ENCODE data around the gene CLIP2. TPM values are rescaled to one million over a fixed set of nuclear protein-coding genes. Genes with fewer than 3 reads are reported as not detected.
A peak's percentile ranks its signal among the peaks of the same experiment; 100 is the strongest.

Gene CLIP2
- total RNA-seq, 1 experiment from 2014 or later = 37.9 TPM

DNA sequence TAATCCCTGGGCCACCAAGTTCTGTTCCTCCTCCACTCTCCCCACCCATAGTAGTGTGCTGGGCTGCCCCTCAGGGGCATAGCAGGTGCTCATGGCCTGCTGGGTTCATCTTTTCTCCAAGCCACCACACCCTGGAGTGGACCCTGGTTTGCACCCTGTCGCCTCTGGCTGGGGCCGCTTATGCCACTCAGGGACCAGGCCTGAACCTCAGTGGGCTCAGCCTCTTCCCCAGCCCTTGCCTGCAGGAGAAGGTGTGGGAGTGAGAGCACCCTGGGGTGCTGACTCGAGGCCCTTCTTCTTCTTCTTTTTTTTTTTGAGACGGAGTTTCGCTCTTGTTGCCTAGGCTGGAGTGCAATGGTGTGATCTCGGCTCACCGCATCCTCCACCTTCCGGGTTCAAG, 10.2 kb downstream of the CLIP2 start:
- H3K27me3 ChIP-seq (ENCODE audit: insufficient read depth, low read depth) = no peaks in the 10 kb centered on the region
- H3K79me2 ChIP-seq (ENCODE audit: low read depth) = no peaks in the 10 kb centered on the region
- H2AFZ ChIP-seq = no peak overlapping the region
- peaks cover 11% of the 10 kb centered on the region for H3K4me1 ChIP-seq (replicated peaks; ENCODE audit: insufficient read depth)
- H3K4me2 ChIP-seq = no peak overlapping the region
- ChIA-PET CTCF (no interaction called here), POLR2A (ENCODE audit: unreplicated experiment) (no interaction called here)
- no peak for DNase-seq
- no peaks in the 10 kb centered on the region for H4K20me1 ChIP-seq (ENCODE audit: insufficient read depth)
- H3K4me3 ChIP-seq = no peak overlapping the region
- H3F3A ChIP-seq (ENCODE audit: insufficient read depth, low read depth) = peaks cover 7% of the 10 kb centered on the region; the same call in 1 of the 2 replicates
- H3K36me3 ChIP-seq (ENCODE audit: low read depth) = no peaks in the 10 kb centered on the region
- H3K9me2 ChIP-seq (ENCODE audit: insufficient read depth) = no peaks in the 10 kb centered on the region
- H3K27ac ChIP-seq = no peak overlapping the region
- intact Hi-C loops (cut with micrococcal nuclease; ENCODE audit: unreplicated experiment) = no loop called here
- TF ChIP-seq, protein P1, sequence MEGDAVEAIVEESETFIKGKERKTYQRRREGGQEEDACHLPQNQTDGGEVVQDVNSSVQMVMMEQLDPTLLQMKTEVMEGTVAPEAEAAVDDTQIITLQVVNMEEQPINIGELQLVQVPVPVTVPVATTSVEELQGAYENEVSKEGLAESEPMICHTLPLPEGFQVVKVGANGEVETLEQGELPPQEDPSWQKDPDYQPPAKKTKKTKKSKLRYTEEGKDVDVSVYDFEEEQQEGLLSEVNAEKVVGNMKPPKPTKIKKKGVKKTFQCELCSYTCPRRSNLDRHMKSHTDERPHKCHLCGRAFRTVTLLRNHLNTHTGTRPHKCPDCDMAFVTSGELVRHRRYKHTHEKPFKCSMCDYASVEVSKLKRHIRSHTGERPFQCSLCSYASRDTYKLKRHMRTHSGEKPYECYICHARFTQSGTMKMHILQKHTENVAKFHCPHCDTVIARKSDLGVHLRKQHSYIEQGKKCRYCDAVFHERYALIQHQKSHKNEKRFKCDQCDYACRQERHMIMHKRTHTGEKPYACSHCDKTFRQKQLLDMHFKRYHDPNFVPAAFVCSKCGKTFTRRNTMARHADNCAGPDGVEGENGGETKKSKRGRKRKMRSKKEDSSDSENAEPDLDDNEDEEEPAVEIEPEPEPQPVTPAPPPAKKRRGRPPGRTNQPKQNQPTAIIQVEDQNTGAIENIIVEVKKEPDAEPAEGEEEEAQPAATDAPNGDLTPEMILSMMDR (conservative IDR thresholded peaks at IDR 0.05) = no peak
- TF ChIP-seq EZH2 (IDR thresholded peaks at IDR 0.05; ENCODE audit: low read depth) = no peak
- H3K9me3 ChIP-seq (ENCODE audit: insufficient read depth, low read depth) = no peaks in the 10 kb centered on the region
- BruUV-seq (replicated peaks) = no TSS peak

DNA sequence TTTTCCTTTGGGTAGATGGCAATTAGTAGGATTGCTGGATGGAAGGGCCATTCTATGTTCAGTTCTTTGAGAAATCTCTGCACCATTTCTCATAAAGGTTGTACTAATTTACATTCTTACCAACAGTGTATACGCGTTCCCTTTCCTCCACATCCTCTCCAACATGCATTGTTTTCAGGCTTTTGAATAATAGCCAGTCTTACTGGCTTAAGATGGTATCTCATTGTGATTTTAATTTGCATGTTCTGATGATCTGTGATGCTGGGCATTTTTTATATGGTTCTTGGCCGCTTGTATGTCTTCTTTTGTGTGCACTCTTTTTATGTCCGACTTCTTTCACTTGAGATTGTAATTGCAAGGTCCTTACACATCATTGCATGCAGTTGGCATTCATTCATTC, 11.7 kb downstream of the CLIP2 start:
- BruUV-seq (replicated peaks) = no TSS peak
- intact Hi-C loops (cut with micrococcal nuclease; ENCODE audit: unreplicated experiment) = no loop called here
- no peak for DNase-seq
- no peak for TF ChIP-seq EZH2 (IDR thresholded peaks at IDR 0.05; ENCODE audit: low read depth)
- TF ChIP-seq, protein P1 (conservative IDR thresholded peaks at IDR 0.05) = no peak
- H3K27me3 ChIP-seq (ENCODE audit: insufficient read depth, low read depth) = no peaks in the 10 kb centered on the region
- no peak overlapping the region for H3K4me3 ChIP-seq
- peaks cover 11% of the 10 kb centered on the region for H3K4me1 ChIP-seq (replicated peaks; ENCODE audit: insufficient read depth)
- H3K79me2 ChIP-seq (ENCODE audit: low read depth) = no peaks in the 10 kb centered on the region
- H3K9me2 ChIP-seq (ENCODE audit: insufficient read depth) = no peaks in the 10 kb centered on the region
- POLR2A ChIA-PET (ENCODE audit: unreplicated experiment) = no interaction called here
- H3K4me2 ChIP-seq = no peak overlapping the region
- no peak overlapping the region for H2AFZ ChIP-seq
- H3F3A ChIP-seq (ENCODE audit: insufficient read depth, low read depth) = peaks cover 7% of the 10 kb centered on the region; the same call in 1 of the 2 replicates
- no peaks in the 10 kb centered on the region for H4K20me1 ChIP-seq (ENCODE audit: insufficient read depth)
- no peaks in the 10 kb centered on the region for H3K36me3 ChIP-seq (ENCODE audit: low read depth)
- CTCF ChIA-PET = no interaction called here
- no peaks in the 10 kb centered on the region for H3K9me3 ChIP-seq (ENCODE audit: insufficient read depth, low read depth)
- H3K27ac ChIP-seq = no peak overlapping the region

DNA sequence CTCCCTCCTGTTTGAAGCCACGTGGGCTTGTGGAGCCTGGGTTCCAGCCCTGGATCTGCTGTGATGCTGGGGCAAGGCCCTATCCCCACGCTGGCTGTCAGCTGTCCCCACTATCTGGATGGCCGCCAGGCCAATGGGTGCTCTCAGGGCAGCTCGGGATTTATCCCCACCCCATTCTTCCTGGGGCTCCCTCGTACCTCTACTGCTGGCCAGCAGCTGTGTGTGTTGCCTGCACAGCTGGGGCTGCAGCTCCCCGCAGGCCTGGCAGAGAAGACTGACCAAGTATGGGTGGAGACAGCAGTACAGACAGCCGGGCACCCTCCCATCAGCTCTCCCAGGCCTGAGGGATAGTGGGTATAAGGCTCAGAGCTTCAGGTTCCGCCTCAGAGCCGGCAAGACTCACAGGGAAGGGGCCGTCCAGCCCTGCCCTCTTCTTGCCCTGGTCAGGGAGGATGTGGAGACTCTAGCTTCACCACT, 13.6 kb downstream of the CLIP2 start:
- Histone ChIP-seq H3K79me2 (ENCODE audit: low read depth) (no peaks in the 10 kb centered on the region), H3K4me1 (replicated peaks; ENCODE audit: insufficient read depth) (peaks cover 17% of the 10 kb centered on the region), H3K27me3 (ENCODE audit: insufficient read depth, low read depth) (no peaks in the 10 kb centered on the region), H3K9me3 (ENCODE audit: insufficient read depth, low read depth) (no peaks in the 10 kb centered on the region), H3K4me2 (peak overlapping the region; percentile 41), H4K20me1 (ENCODE audit: insufficient read depth) (no peaks in the 10 kb centered on the region), H3K36me3 (ENCODE audit: low read depth) (no peaks in the 10 kb centered on the region), H2AFZ (no peak overlapping the region), H3F3A (ENCODE audit: insufficient read depth, low read depth) (peaks cover 13% of the 10 kb centered on the region; the same call in 1 of the 2 replicates), H3K27ac (no peak overlapping the region), H3K9me2 (ENCODE audit: insufficient read depth) (no peaks in the 10 kb centered on the region), H3K4me3 (no peak overlapping the region)
- ChIA-PET CTCF (interaction anchor here (0.6 to 0.9 kb wide), 2 partner anchors 85 to 97 kb away, joined by 4 to 5 read pairs; no protein-coding TSS in a partner anchor), POLR2A (ENCODE audit: unreplicated experiment) (interaction anchor here (0.6 kb wide), 3 partner anchors 42 to 60 kb away, joined by 3 to 4 read pairs (median 4); no protein-coding TSS in a partner anchor)
- TF ChIP-seq, protein P1 (conservative IDR thresholded peaks at IDR 0.05) = no peak
- no peak for TF ChIP-seq EZH2 (IDR thresholded peaks at IDR 0.05; ENCODE audit: low read depth)
- intact Hi-C loops (cut with micrococcal nuclease; ENCODE audit: unreplicated experiment) = no loop called here
- DNase-seq = peak; percentile 57 to 71
- BruUV-seq (replicated peaks) = no TSS peak

All from PC-9 (cell line).